Naive thymus-derived CD4-positive, alpha-beta T cell (primary cell): ENCODE measurements around the gene ATG7. TPM values are rescaled to one million over a fixed set of nuclear protein-coding genes. Genes with fewer than 3 reads are reported as not detected.
A peak's percentile ranks its signal among the peaks of the same experiment; 100 is the strongest.

Experiments used
- ATAC-seq: fragments of 150-1000 bp; cut with Tn5 transposase; 2 replicates; pipeline ENCODE4 v1.10.0; 2021; ENCODE audit warnings: mild to moderate bottlenecking, moderate library complexity
- CTCF ChIA-PET: fragments of 350-600 bp; sonication (Branson Sonifier 250); formaldehyde crosslinking; loops from one replicate; lab custom pipeline; 2021; ENCODE audit warnings: antibody characterized with exemption; lab: Charles Lee
- POLR2A ChIA-PET: fragments of 350-600 bp; sonication (Branson Sonifier 250); formaldehyde crosslinking; loops from one replicate; lab custom pipeline; 2021; ENCODE audit warnings: antibody characterized with exemption, inconsistent platforms; lab: Charles Lee
- DNase-seq, 9 donors: peaks; one replicate each; pipeline versions ENCODE4 v3.0.0 to v3.0.0-alpha.2; 2020 to 2022; ENCODE audit warnings: mixed read lengths in 1 of 9
- H3K27ac ChIP-seq: one replicate; pipeline ENCODE4 v1.7.0; 2013; ENCODE audit warnings: mild to moderate bottlenecking, low read depth, low read length, moderate library complexity
- H3K27me3 ChIP-seq, 2 donors: one replicate each; pipeline ENCODE4 v1.7.0; 2013; ENCODE audit warnings: low read length in 2 of 2, mild to moderate bottlenecking in 2 of 2, moderate library complexity in 2 of 2; ENCODE audit not compliant: control insufficient read depth in 2 of 2, insufficient read depth in 2 of 2
- H3K36me3 ChIP-seq, 3 experiments: 1 replicate in 2 of 3; 2 replicates in 1 of 3; pipeline ENCODE4 v1.7.0; 2013; ENCODE audit warnings: low read length in 3 of 3, mild to moderate bottlenecking in 3 of 3, moderate library complexity in 1 of 3; ENCODE audit not compliant: insufficient read depth in 3 of 3, control insufficient read depth in 2 of 3
- H3K4me1 ChIP-seq, 2 donors: one replicate each; pipeline ENCODE4 v1.7.0; 2013; ENCODE audit warnings: low read length in 2 of 2, mild to moderate bottlenecking in 2 of 2, moderate library complexity in 1 of 2; ENCODE audit not compliant: control insufficient read depth in 2 of 2, insufficient read depth in 2 of 2
- H3K4me3 ChIP-seq: 2 replicates; pipeline ENCODE4 v1.7.0; 2013; ENCODE audit warnings: mild to moderate bottlenecking, low read length
- H3K9me3 ChIP-seq, 3 experiments: 1 replicate in 2 of 3; 2 replicates in 1 of 3; pipeline ENCODE4 v1.7.0; 2013; ENCODE audit warnings: low read length in 3 of 3; ENCODE audit not compliant: control insufficient read depth in 2 of 3
- H3K27ac Mint-ChIP-seq, 9 donors: one replicate each; pipeline ENCODE4 v1.8.0; 2020 to 2022; ENCODE audit warnings: mixed read lengths in 9 of 9, mild to moderate bottlenecking in 8 of 9, moderate library complexity in 5 of 9, inconsistent platforms in 2 of 9
- H3K27me3 Mint-ChIP-seq, 5 donors: one replicate each; pipeline ENCODE4 v1.8.0; 2021 to 2022; ENCODE audit warnings: mixed read lengths in 5 of 5, mild to moderate bottlenecking in 1 of 5
- H3K36me3 Mint-ChIP-seq, 5 donors: one replicate each; pipeline ENCODE4 v1.8.0; 2020 to 2022; ENCODE audit warnings: mixed read lengths in 5 of 5, mild to moderate bottlenecking in 3 of 5, inconsistent platforms in 1 of 5
- H3K4me1 Mint-ChIP-seq, 7 donors: one replicate each; pipeline ENCODE4 v1.8.0; 2020 to 2022; ENCODE audit warnings: mixed read lengths in 7 of 7, mild to moderate bottlenecking in 3 of 7, inconsistent platforms in 1 of 7
- H3K4me3 Mint-ChIP-seq, 10 donors: one replicate each; pipeline ENCODE4 v1.8.0; 2020 to 2022; ENCODE audit warnings: mild to moderate bottlenecking in 10 of 10, mixed read lengths in 10 of 10, moderate library complexity in 6 of 10, inconsistent platforms in 2 of 10
- H3K9me3 Mint-ChIP-seq, 11 donors: one replicate each; pipeline ENCODE4 v1.8.0; 2020 to 2022; ENCODE audit warnings: mixed read lengths in 11 of 11, mild to moderate bottlenecking in 4 of 11, inconsistent platforms in 1 of 11, moderate library complexity in 1 of 11
- intact Hi-C, 2 donors: fragments of 100-400 bp; cut with micrococcal nuclease; formaldehyde crosslinking; loops; one replicate each; pipeline ENCODE4 v1.15.1; 2023
- polyA plus RNA-seq, 2 donors: library from polyadenylated mRNA; unstranded; fragments of 300-500 nt; fragmentation: Illumina TruSeq; gene quantifications; one replicate each; pipeline ENCODE4 v1.2.3, GENCODE V29; 2021
- total RNA-seq, 6 experiments: library from RNA in 5 of 6; stranded (reverse) in 5 of 6; gene quantifications; 1 replicate in 5 of 6; 2 replicates in 1 of 6; pipeline ENCODE4 v1.2.3 and lab custom pipeline; 2021 to 2026

The ATG7 gene
- total and polyA plus RNA-seq, 7 experiments from 2014 or later: 12.0 to 80.3 (median 33.6) TPM

DNA sequence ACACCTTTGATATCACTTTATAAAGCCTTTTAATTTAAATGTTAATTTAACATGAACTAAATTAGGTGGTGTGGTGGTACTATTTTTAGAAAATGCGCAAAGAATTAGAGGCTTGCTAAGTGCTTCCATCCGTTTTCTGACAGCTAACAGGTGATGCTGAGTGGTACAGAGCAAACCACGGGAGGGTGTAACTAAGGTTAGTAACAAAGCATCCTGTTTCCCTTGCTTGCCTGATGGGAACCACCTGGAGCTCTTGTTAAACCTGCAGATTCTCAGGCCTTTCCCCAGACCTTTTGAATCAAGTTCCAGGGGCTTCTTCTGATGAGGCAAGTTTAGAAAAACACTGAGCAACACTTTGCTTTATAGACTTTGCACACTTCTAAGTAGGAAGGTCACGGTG is 101.0 kb downstream of the ATG7 start:
- CTCF ChIA-PET: no interaction called here
- Mint-ChIP-seq H3K27me3 (no peaks in the 10 kb centered on the region), H3K4me3 (no peak overlapping the region), H3K36me3 (peaks cover 0 to 46% (median 13%) of the 10 kb centered on the region in 5 donors), H3K27ac (no peak overlapping the region), H3K4me1 (peaks cover 0 to 4% (median 0%) of the 10 kb centered on the region in 7 donors), H3K9me3 (no peaks in the 10 kb centered on the region)
- Histone ChIP-seq H3K4me1 (no peaks in the 10 kb centered on the region), H3K27me3 (no peaks in the 10 kb centered on the region), H3K36me3 (peaks cover 0 to 18% (median 0%) of the 10 kb centered on the region in 3 experiments), H3K4me3 (no peak overlapping the region), H3K27ac (no peak overlapping the region), H3K9me3 (no peaks in the 10 kb centered on the region)
- intact Hi-C loops: no loop called here
- ATAC-seq (no peak), DNase-seq (no peak)
- POLR2A ChIA-PET: interaction anchor here (0.6 kb wide), 1 partner anchor 1313 kb away, joined by 4 read pairs; no protein-coding TSS in a partner anchor

DNA sequence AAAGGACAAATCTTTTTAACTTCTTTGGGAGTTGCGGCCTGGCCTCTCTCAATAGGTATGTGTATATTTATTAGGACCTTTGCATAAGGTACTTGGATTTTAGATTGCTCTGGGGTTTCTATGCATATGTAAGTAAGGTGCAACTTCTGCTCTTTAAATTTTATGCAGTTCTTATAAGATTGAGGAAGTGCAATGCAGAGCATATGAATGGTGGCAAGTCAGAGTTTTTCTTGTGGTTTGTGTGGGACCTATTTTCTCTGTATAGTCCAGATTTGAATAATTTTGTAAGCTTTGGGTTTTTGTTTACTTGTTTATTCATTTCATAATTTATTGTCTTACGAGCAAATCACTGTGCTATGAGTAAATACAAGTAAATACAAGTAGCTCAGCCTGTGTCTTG is 101.5 kb downstream of the ATG7 start:
- no peak overlapping the region for H3K27ac Mint-ChIP-seq
- no peaks in the 10 kb centered on the region for H3K4me1 ChIP-seq
- no peak for DNase-seq
- intact Hi-C loops: no loop called here
- H3K9me3 Mint-ChIP-seq: no peaks in the 10 kb centered on the region
- H3K9me3 ChIP-seq: no peaks in the 10 kb centered on the region
- H3K4me3 ChIP-seq: no peak overlapping the region
- H3K4me3 Mint-ChIP-seq: no peak overlapping the region
- H3K27ac ChIP-seq: no peak overlapping the region
- POLR2A ChIA-PET: no interaction called here
- H3K36me3 ChIP-seq: peaks cover 0 to 18% (median 0%) of the 10 kb centered on the region in 3 experiments
- peaks cover 0 to 46% (median 13%) of the 10 kb centered on the region in 5 donors for H3K36me3 Mint-ChIP-seq
- H3K27me3 Mint-ChIP-seq: no peaks in the 10 kb centered on the region
- CTCF ChIA-PET: no interaction called here
- H3K27me3 ChIP-seq: no peaks in the 10 kb centered on the region
- H3K4me1 Mint-ChIP-seq: peaks cover 0 to 4% (median 0%) of the 10 kb centered on the region in 7 donors
- no peak for ATAC-seq

DNA sequence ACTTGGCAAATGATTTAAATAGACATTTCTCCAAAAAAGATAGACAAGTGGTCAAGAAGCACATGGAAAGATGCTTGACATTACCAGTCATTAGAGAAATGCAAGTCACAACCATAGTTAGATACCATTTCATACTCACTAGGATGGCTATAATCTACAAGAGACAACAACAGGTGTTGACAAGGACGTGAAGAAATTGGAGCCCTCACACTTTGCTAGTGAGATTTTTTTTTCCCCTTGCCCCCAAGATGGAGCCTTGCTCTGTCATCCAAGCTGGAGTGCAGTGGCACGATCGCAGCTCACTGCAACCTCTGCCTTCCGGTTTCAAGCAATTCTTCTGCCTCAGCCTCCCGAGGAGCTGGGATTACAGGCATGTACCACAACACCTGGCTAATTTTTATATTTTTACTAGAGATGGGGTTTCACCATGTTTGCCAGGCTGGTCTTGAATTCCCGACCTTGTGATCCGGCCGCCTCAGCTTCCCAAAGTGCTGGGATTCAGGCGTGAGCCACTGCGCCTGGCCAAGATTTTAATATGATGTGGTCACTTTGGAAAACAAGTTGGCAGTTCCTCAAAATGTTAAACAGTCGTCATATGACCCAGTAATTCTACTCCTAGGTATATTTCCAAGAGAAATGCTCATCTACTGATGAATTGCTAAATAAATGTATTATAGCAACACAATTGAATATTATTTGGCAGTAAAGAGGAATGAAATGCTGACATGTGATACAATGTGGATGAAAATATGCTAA is 103.3 kb downstream of the ATG7 start:
- Mint-ChIP-seq H3K4me3 (no peak overlapping the region), H3K27ac (peak overlapping the region in 1 of 9 donors; percentile 38), H3K27me3 (no peaks in the 10 kb centered on the region), H3K36me3 (peaks cover 0 to 40% (median 18%) of the 10 kb centered on the region in 5 donors), H3K4me1 (peaks cover 0 to 4% (median 0%) of the 10 kb centered on the region in 7 donors), H3K9me3 (no peaks in the 10 kb centered on the region)
- no peak for DNase-seq
- Histone ChIP-seq H3K4me1 (no peaks in the 10 kb centered on the region), H3K36me3 (peaks cover 0 to 18% (median 0%) of the 10 kb centered on the region in 3 experiments), H3K27ac (no peak overlapping the region), H3K27me3 (no peaks in the 10 kb centered on the region), H3K9me3 (no peaks in the 10 kb centered on the region), H3K4me3 (no peak overlapping the region)
- no peak for ATAC-seq
- CTCF ChIA-PET: no interaction called here
- intact Hi-C loops: no loop called here
- POLR2A ChIA-PET: no interaction called here

DNA sequence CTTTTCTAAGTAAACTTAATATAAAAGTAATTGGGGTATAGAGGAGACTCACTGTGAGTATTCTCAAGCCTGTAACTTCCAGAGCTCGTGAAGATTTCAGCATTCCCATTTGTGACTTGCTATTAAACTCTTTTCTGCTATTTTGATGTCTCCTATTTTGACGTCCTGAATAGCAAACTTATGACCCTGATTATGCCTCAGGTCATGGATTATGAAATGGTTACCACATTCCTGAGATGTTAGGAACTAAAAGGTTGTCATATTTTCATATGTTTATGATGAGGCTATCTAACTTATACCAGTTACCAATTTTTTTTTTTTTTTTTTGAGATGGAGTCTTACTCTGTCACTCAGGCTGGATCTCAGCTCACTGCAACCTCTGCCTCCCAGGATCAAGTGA is 105.5 kb downstream of the ATG7 start:
- Mint-ChIP-seq H3K36me3 (peaks cover 0 to 39% (median 14%) of the 10 kb centered on the region in 5 donors), H3K4me3 (no peak overlapping the region), H3K27me3 (no peaks in the 10 kb centered on the region), H3K4me1 (no peaks in the 10 kb centered on the region), H3K27ac (peak overlapping the region in 1 of 9 donors; percentile 5), H3K9me3 (no peaks in the 10 kb centered on the region)
- H3K4me1 ChIP-seq: no peaks in the 10 kb centered on the region
- POLR2A ChIA-PET: interaction anchor here (0.7 kb wide), 1 partner anchor 91 kb away, joined by 3 read pairs; no protein-coding TSS in a partner anchor
- intact Hi-C loops: no loop called here
- peaks cover 0 to 10% (median 0%) of the 10 kb centered on the region in 3 experiments for H3K36me3 ChIP-seq
- no peaks in the 10 kb centered on the region for H3K9me3 ChIP-seq
- H3K27ac ChIP-seq: no peak overlapping the region
- no peaks in the 10 kb centered on the region for H3K27me3 ChIP-seq
- no peak for ATAC-seq
- no peak for DNase-seq
- H3K4me3 ChIP-seq: no peak overlapping the region
- CTCF ChIA-PET: interaction anchor here (0.5 to 0.6 kb wide), 2 partner anchors 65 to 284 kb away, joined by 4 read pairs; no protein-coding TSS in a partner anchor

DNA sequence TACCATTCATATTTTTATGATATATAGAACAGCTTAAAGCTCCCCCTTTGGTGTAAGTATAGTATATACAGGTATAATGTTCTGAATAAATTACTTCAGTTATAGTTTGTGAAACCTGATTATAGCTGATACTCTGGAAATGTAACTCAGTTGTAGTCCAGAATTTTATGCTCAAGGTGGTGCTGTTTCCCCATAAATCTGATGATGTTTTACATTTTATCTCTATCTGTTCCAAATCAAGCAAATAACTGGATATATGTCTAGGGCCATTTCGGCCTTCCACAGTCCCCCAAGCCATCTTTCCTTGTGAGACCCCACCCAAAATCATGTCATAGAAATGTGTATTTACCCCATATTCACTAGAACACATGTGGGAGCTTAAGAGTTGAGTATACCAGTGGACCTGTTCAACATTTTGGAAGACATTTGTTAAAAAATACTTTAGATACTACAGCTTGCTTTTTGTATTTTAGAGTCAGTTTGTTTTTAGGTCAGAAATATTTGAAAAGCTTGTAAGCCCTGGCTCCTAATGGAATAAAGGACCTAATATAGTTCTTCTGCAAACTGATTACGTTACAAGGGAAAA is 107.1 kb downstream of the ATG7 start:
- ChIA-PET POLR2A (interaction anchor here (0.7 to 1.0 kb wide), 2 partner anchors 106 to 201 kb away, joined by 3 read pairs; no protein-coding TSS in a partner anchor), CTCF (interaction anchor here (0.7 to 3.9 kb wide), 17 partner anchors 10 to 454 kb away, joined by 3 to 35 read pairs (median 3); partner anchors contain the start of gene VGLL4)
- peak in 7 of 9 donors; percentile 8 to 47 (median 41) for DNase-seq
- H3K27ac Mint-ChIP-seq: no peak overlapping the region
- ATAC-seq: peak; percentile 40
- intact Hi-C loops: loop anchor here (1.0 kb wide), 2 partner anchors 273 to 425 kb away; no protein-coding TSS in a partner anchor
- H3K27ac ChIP-seq: no peak overlapping the region
- no peak overlapping the region for H3K4me3 ChIP-seq
- H3K9me3 Mint-ChIP-seq: no peaks in the 10 kb centered on the region
- H3K36me3 Mint-ChIP-seq: peaks cover 0 to 43% (median 19%) of the 10 kb centered on the region in 5 donors
- H3K27me3 Mint-ChIP-seq: no peaks in the 10 kb centered on the region
- no peaks in the 10 kb centered on the region for H3K4me1 ChIP-seq
- H3K27me3 ChIP-seq: no peaks in the 10 kb centered on the region
- H3K9me3 ChIP-seq: no peaks in the 10 kb centered on the region
- H3K4me1 Mint-ChIP-seq: no peaks in the 10 kb centered on the region
- H3K36me3 ChIP-seq: peaks cover 0 to 4% (median 0%) of the 10 kb centered on the region in 3 experiments
- H3K4me3 Mint-ChIP-seq: no peak overlapping the region

DNA sequence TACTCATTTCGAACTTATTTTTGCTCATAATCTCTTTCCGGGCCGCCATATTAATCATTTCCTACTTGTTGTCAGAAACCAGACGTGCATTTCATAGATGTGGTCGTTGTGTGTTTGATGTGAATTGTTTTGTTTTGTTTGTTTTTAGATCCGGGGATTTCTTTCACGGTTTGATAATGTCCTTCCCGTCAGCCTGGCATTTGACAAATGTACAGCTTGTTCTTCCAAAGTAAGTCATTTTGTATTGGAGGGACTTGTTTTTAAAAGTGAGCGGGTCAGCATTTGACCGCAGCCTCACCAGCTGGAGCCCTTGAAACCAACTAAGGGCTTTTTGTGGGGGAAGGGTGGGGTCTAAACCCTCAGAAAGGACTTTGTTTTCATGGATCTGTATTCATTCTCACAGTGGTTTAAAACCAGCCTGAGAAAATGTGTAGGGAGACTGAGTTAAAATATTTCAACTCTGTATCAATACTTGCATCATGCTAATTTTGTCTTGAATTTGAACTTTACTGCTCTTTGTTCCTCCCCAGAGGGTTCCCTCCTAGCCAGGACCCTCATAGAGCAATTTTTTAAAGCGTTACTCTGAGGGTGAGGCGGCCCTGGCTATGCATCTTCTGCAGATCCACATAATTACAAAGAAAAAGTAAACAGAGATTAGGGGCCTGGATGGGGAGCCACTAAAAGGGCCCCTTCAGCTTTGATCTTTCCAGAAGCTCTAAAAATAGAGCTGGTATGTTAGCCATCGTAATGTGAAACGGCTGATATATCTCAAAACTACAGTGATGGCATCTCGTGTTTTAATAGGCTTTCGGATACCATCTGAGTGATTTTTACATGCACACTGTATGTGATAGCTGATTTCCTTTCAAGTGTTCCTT is 107.9 kb downstream of the ATG7 start:
- Histone ChIP-seq H3K27ac (no peak overlapping the region), H3K27me3 (no peaks in the 10 kb centered on the region), H3K4me3 (no peak overlapping the region), H3K36me3 (peaks cover 0 to 4% (median 0%) of the 10 kb centered on the region in 3 experiments), H3K9me3 (no peaks in the 10 kb centered on the region), H3K4me1 (no peaks in the 10 kb centered on the region)
- no peaks in the 10 kb centered on the region for H3K9me3 Mint-ChIP-seq
- peak overlapping the region in 1 of 9 donors; percentile 65 for H3K27ac Mint-ChIP-seq
- no peaks in the 10 kb centered on the region for H3K4me1 Mint-ChIP-seq
- no peak for ATAC-seq
- CTCF ChIA-PET: interaction anchor here (0.6 to 3.9 kb wide), 12 partner anchors 10 to 429 kb away, joined by 3 to 35 read pairs (median 6); partner anchors contain the start of gene VGLL4
- no peak for DNase-seq
- intact Hi-C loops: loop anchor here (1.0 kb wide), 2 partner anchors 272 to 424 kb away; no protein-coding TSS in a partner anchor
- POLR2A ChIA-PET: interaction anchor here (0.7 to 1.0 kb wide), 2 partner anchors 107 to 201 kb away, joined by 3 read pairs; no protein-coding TSS in a partner anchor
- no peak overlapping the region for H3K4me3 Mint-ChIP-seq
- no peaks in the 10 kb centered on the region for H3K27me3 Mint-ChIP-seq
- H3K36me3 Mint-ChIP-seq: peaks cover 0 to 40% (median 19%) of the 10 kb centered on the region in 5 donors
